PC-9 (cell line): ENCODE results near the gene ACBD4.

Experiments
- CTCF ChIP-seq: fragments of 200-600 bp; sonication (generic); conservative IDR thresholded peaks from 2 replicates; pipeline ENCODE4 v1.6.1; 2017; ENCODE audit warnings: mixed run types, antibody characterized with exemption, mild to moderate bottlenecking, moderate library complexity
- EZH2 ChIP-seq: fragments of 200-600 bp; sonication (generic); IDR thresholded peaks from 2 replicates; pipeline ENCODE4 v1.8.0; 2017; ENCODE audit warnings: antibody characterized with exemption, low read depth

GRCh38 chr17:45137561-45138305 is 2.2 kb downstream of the ACBD4 start:
- TF ChIP-seq EZH2: no peak
- no peak for TF ChIP-seq CTCF
